ENCODE measurements around the gene TSPOAP1.

Gene TSPOAP1

GRCh38 chr17:58360296-58361063 is 31.9 kb upstream of the TSPOAP1 start:
- Histone ChIP-seq H3K27ac (ENCODE audit: low read depth, low read length) (no peak overlapping the region), H3K4me3 (ENCODE audit: low read length) (no peak overlapping the region), H3K9me3 (ENCODE audit: insufficient read depth, low read depth, low read length) (no peaks in the 10 kb centered on the region), H3K36me3 (ENCODE audit: insufficient read depth, low read length) (no peaks in the 10 kb centered on the region), H3K27me3 (ENCODE audit: insufficient read depth, low read length) (no peaks in the 10 kb centered on the region), H3K9ac (ENCODE audit: low read depth, low read length) (no peak overlapping the region), H3K4me1 (ENCODE audit: insufficient read depth, low read length) (peaks cover 7% of the 10 kb centered on the region; the same call in 1 of the 2 replicates)
- 80% methylated on average over 5 of the region's 5 CpGs for WGBS

DNA sequence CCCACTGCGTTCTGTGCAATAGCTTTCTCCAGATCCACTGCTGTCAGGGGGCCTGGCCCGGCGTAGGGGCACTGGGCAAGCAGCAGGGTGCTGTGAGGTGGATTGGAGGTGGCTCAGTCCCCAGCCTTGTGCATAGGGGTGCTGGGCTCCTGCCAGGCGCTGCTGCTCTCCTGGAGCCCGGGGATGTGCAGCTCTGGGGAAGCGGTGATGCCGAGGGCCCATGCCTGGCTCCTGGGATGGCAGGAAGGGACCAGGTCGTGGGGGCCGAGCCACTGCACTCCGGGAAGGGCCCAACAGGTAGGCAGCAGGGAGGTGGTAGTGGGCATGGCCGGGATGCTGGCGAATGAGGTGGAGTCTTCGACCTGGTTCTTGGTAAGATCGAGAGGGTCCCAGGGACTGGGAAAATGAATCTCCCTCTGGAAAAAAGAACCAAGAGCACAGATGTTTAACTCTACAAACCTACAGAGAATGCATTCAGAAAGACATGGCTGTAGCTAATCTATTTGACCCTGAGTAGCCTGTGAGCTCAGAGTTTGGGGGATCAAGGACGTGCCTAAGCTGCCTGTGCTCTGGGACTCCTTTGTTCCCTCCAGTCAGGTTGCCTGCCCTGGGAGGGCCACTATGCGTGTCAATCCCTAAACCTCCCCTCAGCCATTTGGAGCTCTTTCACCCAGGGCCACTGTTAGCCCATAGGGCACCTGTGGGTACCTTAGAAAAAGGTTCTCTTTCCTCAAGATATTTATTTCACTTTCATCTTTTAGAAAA is 30.0 kb upstream of the TSPOAP1 start:
- no peaks in the 10 kb centered on the region for H3K36me3 ChIP-seq (ENCODE audit: insufficient read depth, low read length)
- H3K9ac ChIP-seq (ENCODE audit: low read depth, low read length), result no peak overlapping the region
- H3K4me1 ChIP-seq (ENCODE audit: insufficient read depth, low read length), result peaks cover 2% of the 10 kb centered on the region; the same call in 1 of the 2 replicates
- H3K4me3 ChIP-seq (ENCODE audit: low read length), result no peak overlapping the region
- no peak overlapping the region for H3K27ac ChIP-seq (ENCODE audit: low read depth, low read length)
- 92% methylated on average over 16 of the region's 16 CpGs for WGBS
- no peaks in the 10 kb centered on the region for H3K9me3 ChIP-seq (ENCODE audit: insufficient read depth, low read depth, low read length)
- no peaks in the 10 kb centered on the region for H3K27me3 ChIP-seq (ENCODE audit: insufficient read depth, low read length)

GRCh38 chr17:58357312-58358297 is 29.0 kb upstream of the TSPOAP1 start:
- no peak overlapping the region for H3K27ac ChIP-seq (ENCODE audit: low read depth, low read length)
- no peak overlapping the region for H3K4me3 ChIP-seq (ENCODE audit: low read length)
- no peaks in the 10 kb centered on the region for H3K36me3 ChIP-seq (ENCODE audit: insufficient read depth, low read length)
- H3K9ac ChIP-seq (ENCODE audit: low read depth, low read length), result no peak overlapping the region
- peaks cover 7% of the 10 kb centered on the region; the same call in 1 of the 2 replicates for H3K4me1 ChIP-seq (ENCODE audit: insufficient read depth, low read length)
- 94% methylated on average over 22 of the region's 22 CpGs for WGBS
- no peaks in the 10 kb centered on the region for H3K27me3 ChIP-seq (ENCODE audit: insufficient read depth, low read length)
- H3K9me3 ChIP-seq (ENCODE audit: insufficient read depth, low read depth, low read length), result no peaks in the 10 kb centered on the region

- Histone ChIP-seq H3K4me1 (ENCODE audit: insufficient read depth, low read length) (peaks cover 8% of the 10 kb centered on the region; the same call in 1 of the 2 replicates), H3K36me3 (ENCODE audit: insufficient read depth, low read length) (no peaks in the 10 kb centered on the region), H3K9me3 (ENCODE audit: insufficient read depth, low read depth, low read length) (no peaks in the 10 kb centered on the region), H3K27ac (ENCODE audit: low read depth, low read length) (no peak overlapping the region), H3K27me3 (ENCODE audit: insufficient read depth, low read length) (no peaks in the 10 kb centered on the region), H3K4me3 (ENCODE audit: low read length) (no peak overlapping the region), H3K9ac (ENCODE audit: low read depth, low read length) (no peak overlapping the region)
- 94% methylated on average over 1 of the region's 1 CpG for WGBS
These were observed 27.6 kb upstream of the TSPOAP1 start for GRCh38 chr17:58356231-58356630.

GRCh38 chr17:58354541-58355216 is 26.1 kb upstream of the TSPOAP1 start:
- 91% methylated on average over 6 of the region's 6 CpGs for WGBS
- Histone ChIP-seq H3K36me3 (ENCODE audit: insufficient read depth, low read length) (peaks cover 4% of the 10 kb centered on the region), H3K9me3 (ENCODE audit: insufficient read depth, low read depth, low read length) (no peaks in the 10 kb centered on the region), H3K9ac (ENCODE audit: low read depth, low read length) (no peak overlapping the region), H3K4me1 (ENCODE audit: insufficient read depth, low read length) (peaks cover 13% of the 10 kb centered on the region; the same call in 1 of the 2 replicates), H3K27me3 (ENCODE audit: insufficient read depth, low read length) (no peaks in the 10 kb centered on the region), H3K4me3 (ENCODE audit: low read length) (no peak overlapping the region), H3K27ac (ENCODE audit: low read depth, low read length) (no peak overlapping the region)

DNA sequence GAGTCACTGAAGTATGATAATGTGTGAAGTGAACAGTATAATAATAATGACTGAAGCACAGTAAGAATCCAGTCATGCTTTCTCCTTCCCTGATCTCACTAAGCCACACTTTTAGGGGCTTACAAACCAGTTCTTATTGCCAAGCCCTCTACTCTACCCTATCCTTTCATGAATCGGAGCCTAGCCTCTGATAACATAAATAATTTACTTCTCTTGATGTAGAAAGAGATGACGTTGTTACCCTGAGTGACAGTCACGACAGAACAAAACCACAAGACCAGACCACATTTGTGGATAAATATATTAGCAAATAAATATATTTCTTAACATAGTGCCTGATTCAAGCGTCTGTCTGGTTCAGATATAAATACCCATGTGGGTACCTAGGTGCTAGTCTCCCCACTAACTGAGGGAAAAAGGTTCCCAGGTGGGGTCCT is 24.8 kb upstream of the TSPOAP1 start:
- 81% methylated on average over 2 of the region's 4 CpGs for WGBS
- H3K9ac ChIP-seq (ENCODE audit: low read depth, low read length), result no peak overlapping the region
- H3K9me3 ChIP-seq (ENCODE audit: insufficient read depth, low read depth, low read length), result no peaks in the 10 kb centered on the region
- H3K36me3 ChIP-seq (ENCODE audit: insufficient read depth, low read length), result peaks cover 16% of the 10 kb centered on the region
- H3K4me1 ChIP-seq (ENCODE audit: insufficient read depth, low read length), result peaks cover 13% of the 10 kb centered on the region; the same call in 1 of the 2 replicates
- H3K27ac ChIP-seq (ENCODE audit: low read depth, low read length), result peak overlapping the region; percentile 36; the same call in 1 of the 2 replicates
- H3K27me3 ChIP-seq (ENCODE audit: insufficient read depth, low read length), result no peaks in the 10 kb centered on the region
- H3K4me3 ChIP-seq (ENCODE audit: low read length), result peak overlapping the region; percentile 97

- peak overlapping the region; percentile 87 for H3K27ac ChIP-seq (ENCODE audit: low read depth, low read length)
- H3K4me1 ChIP-seq (ENCODE audit: insufficient read depth, low read length), result peaks cover 13% of the 10 kb centered on the region; the same call in 1 of the 2 replicates
- H3K36me3 ChIP-seq (ENCODE audit: insufficient read depth, low read length), result peaks cover 23% of the 10 kb centered on the region
- 4% methylated on average over 26 of the region's 26 CpGs for WGBS
- peak overlapping the region; percentile 97 for H3K4me3 ChIP-seq (ENCODE audit: low read length)
- H3K27me3 ChIP-seq (ENCODE audit: insufficient read depth, low read length), result no peaks in the 10 kb centered on the region
- H3K9me3 ChIP-seq (ENCODE audit: insufficient read depth, low read depth, low read length), result no peaks in the 10 kb centered on the region
- peak overlapping the region; percentile 94 for H3K9ac ChIP-seq (ENCODE audit: low read depth, low read length)
These were observed 24.2 kb upstream of the TSPOAP1 start for GRCh38 chr17:58352596-58353388.

DNA sequence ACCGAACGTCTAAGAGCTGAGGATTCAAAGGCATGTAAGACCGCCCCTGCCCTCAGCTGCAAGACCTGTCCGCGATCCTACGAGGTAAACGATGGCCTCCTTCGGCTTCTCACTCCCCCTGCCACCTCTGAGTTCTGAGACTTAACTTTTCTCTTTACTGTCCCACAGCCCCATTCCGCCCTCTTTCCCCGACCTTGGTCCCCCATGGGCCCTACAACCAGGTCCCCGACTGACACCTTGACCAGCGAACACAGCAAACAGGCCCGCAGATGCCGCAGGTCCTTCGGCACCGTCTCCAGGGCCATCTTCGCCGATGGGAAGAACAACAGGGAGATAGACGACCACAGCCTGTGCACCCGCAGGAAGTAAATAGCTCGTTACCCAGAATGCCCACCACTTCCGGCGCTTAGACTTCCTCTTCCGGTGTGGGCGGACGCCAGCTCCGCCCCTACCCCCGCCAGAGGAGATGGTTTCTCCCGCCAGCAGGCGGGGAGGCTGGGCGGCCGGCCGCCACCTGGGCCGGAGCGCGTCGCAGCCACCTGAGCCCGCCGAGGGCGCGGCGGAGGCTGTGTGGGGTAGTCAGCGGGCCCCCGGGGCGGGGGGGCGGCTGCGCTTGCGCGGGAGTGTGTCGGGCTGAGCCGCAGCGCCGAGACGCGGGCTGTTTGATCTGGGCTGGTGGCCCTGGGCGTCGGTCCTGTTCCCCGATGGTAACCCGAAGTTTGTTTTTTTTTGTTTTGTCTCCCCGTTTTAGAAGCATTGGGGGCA is 23.4 kb upstream of the TSPOAP1 start, which contains the start of gene SUPT4H1:
SUPT4H1 (minus strand) TSS at position 371 of the 765 bp plus-strand sequence; CDS start at position 305, 66 bp downstream.
- peaks cover 30% of the 10 kb centered on the region for H3K36me3 ChIP-seq (ENCODE audit: insufficient read depth, low read length)
- peaks cover 13% of the 10 kb centered on the region; the same call in 1 of the 2 replicates for H3K4me1 ChIP-seq (ENCODE audit: insufficient read depth, low read length)
- WGBS, result under 1% methylated on average over 60 of the region's 60 CpGs
- peak within 1 kb of the TSS; percentile 97 for H3K4me3 ChIP-seq (ENCODE audit: low read length)
- no peaks in the 10 kb centered on the region for H3K27me3 ChIP-seq (ENCODE audit: insufficient read depth, low read length)
- H3K27ac ChIP-seq (ENCODE audit: low read depth, low read length), result peak within 1 kb of the TSS; percentile 87
- H3K9ac ChIP-seq (ENCODE audit: low read depth, low read length), result peak within 1 kb of the TSS; percentile 94
- H3K9me3 ChIP-seq (ENCODE audit: insufficient read depth, low read depth, low read length), result no peaks in the 10 kb centered on the region

GRCh38 chr17:58351182-58351581 is 22.6 kb upstream of the TSPOAP1 start:
- H3K36me3 ChIP-seq (ENCODE audit: insufficient read depth, low read length), result peaks cover 39% of the 10 kb centered on the region
- H3K27me3 ChIP-seq (ENCODE audit: insufficient read depth, low read length), result no peaks in the 10 kb centered on the region
- no peaks in the 10 kb centered on the region for H3K9me3 ChIP-seq (ENCODE audit: insufficient read depth, low read depth, low read length)
- peaks cover 13% of the 10 kb centered on the region; the same call in 1 of the 2 replicates for H3K4me1 ChIP-seq (ENCODE audit: insufficient read depth, low read length)
- peak overlapping the region; percentile 94; the same call in 1 of the 2 replicates for H3K9ac ChIP-seq (ENCODE audit: low read depth, low read length)
- WGBS, result 83% methylated on average over 2 of the region's 4 CpGs
- H3K27ac ChIP-seq (ENCODE audit: low read depth, low read length), result no peak overlapping the region
- peak overlapping the region; percentile 97 for H3K4me3 ChIP-seq (ENCODE audit: low read length)

All from HUES64 (cell line).